Measurements from ENCODE around the gene IGF1R.

The IGF1R gene

DNA sequence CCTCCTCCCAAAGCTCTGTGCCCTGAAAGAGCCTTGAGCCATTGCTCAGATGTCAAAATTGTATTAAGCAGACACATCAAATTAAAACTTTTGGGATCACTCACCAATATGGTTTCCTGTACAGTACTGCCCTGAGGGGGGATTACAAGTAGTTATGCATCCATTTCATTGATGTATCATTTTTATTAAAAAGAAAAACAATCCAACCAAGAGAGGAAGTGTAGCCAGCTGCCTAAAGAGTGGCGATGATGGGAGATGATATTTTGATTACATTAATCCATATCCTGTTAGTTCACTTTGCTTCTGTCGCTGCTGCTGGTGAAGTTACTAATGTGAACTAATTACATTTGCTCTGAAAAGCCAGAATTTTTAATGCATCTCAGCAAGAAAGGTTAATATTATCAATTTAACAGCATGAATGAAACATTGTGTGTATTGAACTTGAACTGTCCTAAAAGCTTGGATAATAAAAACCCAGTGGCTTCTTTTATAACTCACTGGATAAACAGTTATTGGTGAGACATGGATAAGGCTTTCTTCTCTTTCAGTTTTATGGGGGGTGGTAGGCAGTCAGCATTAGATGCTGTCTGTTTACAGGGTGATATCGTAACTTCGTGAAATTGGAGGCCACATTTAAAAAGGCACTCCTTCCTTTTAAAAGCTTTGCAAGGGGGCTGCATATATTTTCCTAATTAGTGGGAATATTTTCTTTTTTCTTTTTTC is 87.7 kb downstream of the IGF1R start:
- in situ Hi-C loops (cut with MboI; ENCODE audit: low pct_unique_long_range_greater_than_20kb, low sequenced_read_pairs): no loop called here
- DNase-seq: no peak

DNA sequence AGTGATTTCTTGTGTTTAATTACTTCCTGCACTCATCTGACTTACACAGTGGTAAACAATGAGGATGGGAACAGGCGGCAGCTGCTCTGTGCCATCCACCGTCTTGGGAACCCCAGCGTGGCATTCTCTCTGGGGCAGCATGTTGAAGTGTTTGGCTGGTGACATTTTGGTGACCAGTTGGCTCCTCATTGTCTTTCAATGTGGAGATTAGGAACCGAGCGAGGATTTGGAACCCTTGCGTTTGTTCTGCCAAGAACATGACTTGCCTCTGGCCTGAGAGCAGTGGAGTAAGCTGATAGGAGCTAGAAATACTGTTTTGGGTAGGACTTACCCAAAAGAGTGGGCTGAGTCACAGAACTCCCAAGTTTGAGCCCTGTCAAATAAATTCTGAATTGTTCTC is 88.8 kb downstream of the IGF1R start:
- in situ Hi-C loops (cut with MboI; ENCODE audit: low pct_unique_long_range_greater_than_20kb, low sequenced_read_pairs): no loop called here
- DNase-seq: no peak

DNA sequence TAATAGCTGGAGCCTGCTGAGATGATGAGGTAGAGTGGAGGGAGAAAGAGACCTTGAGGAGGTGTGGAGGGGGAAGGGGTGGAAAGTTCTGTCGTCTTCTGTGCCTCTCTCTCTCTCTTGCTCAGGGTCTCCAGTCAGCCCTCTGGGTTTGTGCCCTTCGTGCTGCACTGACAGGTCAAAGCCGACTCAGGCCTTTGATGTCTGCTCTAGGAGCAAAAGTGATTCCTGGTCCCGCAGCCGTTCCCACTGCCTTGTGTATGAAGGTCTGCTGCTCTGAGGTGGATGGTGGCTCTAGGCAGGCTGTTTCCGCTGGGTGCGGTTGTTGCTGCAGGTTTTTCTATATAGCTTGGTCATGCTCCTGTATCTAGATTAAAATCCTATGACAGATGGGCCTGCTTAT is 89.4 kb downstream of the IGF1R start:
- in situ Hi-C loops (cut with MboI; ENCODE audit: low pct_unique_long_range_greater_than_20kb, low sequenced_read_pairs): no loop called here
- DNase-seq: no peak

DNA sequence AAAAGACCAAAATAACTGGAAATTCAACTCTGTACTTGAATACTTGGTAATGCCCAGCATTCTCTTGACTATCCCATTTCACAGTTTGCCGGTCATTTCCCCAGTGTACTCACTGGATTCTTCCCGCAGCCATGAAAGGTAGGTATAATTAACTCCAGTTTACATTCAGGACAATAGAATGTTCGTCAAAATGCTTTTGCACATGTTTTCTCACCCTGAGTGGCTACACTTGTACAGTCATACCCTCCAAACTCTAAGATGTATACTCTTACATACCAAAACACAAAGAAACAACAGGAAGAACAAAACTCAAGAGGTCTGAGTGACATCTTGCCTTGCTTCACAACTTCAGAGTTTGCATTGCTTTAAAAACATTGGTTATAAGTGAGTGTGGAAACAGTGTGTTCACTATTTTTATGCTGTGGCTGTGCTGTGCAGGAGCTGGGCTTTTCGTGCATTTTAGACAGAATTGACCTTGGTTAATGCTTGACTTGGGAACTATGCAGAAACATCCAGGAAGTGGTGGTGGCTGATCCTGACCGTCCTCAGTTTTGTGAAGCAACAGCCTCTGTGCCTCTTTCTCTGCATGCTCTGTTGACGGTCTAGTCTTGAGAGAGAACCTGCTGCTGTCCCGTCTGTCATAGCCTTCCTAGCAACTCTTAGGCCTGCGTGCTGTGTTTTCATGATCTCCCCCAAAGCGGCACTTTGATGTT is 90.5 kb downstream of the IGF1R start:
- no peak for DNase-seq
- in situ Hi-C loops (cut with MboI; ENCODE audit: low pct_unique_long_range_greater_than_20kb, low sequenced_read_pairs): no loop called here

DNA sequence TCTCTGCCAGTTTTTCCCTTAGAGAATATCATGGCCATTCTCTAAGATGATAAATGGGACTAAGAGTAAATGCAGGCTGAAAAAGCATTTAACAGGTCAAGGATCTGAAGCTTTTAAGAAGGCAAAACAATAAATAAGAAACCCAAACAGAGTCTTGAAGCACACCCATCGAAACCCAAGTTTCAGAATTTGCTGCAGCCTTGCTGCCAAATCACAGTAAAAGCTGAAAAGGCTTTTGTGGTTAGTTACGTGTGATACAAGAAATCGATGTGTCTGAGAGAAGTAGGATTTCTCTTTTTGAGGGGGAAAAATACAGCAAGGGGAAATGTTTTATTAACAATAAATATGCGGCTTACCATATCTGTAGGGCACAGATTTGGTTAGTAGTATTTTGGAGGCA is 92.0 kb downstream of the IGF1R start:
- DNase-seq: no peak
- in situ Hi-C loops (cut with MboI; ENCODE audit: low pct_unique_long_range_greater_than_20kb, low sequenced_read_pairs): no loop called here

DNA sequence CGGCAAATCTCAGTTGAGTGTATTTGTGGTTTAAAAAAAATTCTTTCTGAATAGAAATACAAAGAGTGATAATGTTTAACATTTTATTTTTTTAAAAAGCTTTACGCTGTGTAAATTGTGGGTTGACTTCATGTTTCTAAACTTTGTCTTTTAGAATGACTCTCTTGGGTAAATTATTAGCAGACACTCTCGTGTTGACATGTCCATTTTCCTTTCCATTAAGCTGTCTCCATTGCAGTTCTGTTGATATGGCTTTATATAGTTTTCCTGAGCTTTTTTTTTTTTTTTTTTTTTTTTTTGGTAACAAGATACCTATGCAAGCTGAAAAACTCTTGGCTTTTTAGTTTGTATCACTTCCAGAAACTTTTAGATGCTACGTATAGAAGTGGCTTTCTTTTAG is 92.6 kb downstream of the IGF1R start:
- no peak for DNase-seq
- in situ Hi-C loops (cut with MboI; ENCODE audit: low pct_unique_long_range_greater_than_20kb, low sequenced_read_pairs): no loop called here

DNA sequence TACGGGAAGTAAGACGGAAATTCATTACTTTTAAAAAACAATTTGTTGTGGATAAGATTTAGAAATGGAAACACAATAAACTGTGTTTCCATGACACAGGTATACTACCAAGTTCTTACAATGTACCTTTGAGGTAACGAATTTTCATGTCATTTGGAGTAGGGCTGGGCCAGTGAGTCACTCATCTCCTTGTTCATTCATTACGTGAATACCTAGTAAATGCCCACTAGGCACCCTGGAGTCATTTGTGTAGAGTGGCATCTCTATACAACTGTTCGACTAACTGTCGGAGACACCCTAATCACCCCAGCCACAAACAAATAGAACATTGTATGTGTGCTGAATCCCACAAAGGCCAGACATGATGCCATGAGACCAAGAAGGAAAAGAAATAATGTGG is 94.8 kb downstream of the IGF1R start:
- in situ Hi-C loops (cut with MboI; ENCODE audit: low pct_unique_long_range_greater_than_20kb, low sequenced_read_pairs): no loop called here
- no peak for DNase-seq

DNA sequence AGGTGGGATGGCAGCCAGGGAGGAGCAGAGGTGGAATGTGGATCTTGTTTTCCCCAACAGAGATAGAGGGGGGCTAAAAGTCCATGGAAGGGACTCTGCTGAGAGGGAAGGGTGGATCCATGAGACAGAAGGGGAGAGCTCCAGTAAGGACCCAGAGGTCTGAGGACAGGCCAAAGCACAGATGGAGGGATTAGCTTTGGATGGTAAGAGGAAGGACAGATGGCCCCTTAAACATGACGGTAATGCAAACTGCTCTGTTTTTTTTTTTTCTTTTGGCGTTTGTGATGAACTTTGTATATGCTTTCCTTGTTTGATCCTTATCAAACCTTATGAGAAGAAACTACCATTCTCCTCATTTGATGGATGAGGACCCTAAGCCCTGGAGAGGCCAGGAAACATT is 96.2 kb downstream of the IGF1R start:
- no peak for DNase-seq
- in situ Hi-C loops (cut with MboI; ENCODE audit: low pct_unique_long_range_greater_than_20kb, low sequenced_read_pairs): no loop called here

DNA sequence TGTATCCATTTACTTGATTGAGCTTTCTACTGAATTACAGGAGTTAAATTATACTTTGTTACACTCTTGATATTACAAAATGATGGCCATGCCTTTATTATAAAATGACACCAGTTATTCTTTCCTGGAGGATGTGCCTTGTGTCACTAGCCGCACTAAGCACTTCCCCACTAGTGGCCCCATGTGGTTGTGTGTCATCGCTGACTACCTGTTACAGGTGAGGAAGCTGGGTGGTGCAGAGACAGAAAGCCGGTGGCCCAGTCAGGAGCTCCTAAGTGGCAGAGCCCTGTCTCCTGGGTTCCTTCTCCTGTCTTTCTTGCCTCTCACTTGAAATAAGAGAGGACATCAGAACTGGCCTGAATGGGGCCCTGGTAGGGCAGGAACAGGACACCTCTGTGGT is 96.8 kb downstream of the IGF1R start:
- no peak for DNase-seq
- in situ Hi-C loops (cut with MboI; ENCODE audit: low pct_unique_long_range_greater_than_20kb, low sequenced_read_pairs): no loop called here

DNA sequence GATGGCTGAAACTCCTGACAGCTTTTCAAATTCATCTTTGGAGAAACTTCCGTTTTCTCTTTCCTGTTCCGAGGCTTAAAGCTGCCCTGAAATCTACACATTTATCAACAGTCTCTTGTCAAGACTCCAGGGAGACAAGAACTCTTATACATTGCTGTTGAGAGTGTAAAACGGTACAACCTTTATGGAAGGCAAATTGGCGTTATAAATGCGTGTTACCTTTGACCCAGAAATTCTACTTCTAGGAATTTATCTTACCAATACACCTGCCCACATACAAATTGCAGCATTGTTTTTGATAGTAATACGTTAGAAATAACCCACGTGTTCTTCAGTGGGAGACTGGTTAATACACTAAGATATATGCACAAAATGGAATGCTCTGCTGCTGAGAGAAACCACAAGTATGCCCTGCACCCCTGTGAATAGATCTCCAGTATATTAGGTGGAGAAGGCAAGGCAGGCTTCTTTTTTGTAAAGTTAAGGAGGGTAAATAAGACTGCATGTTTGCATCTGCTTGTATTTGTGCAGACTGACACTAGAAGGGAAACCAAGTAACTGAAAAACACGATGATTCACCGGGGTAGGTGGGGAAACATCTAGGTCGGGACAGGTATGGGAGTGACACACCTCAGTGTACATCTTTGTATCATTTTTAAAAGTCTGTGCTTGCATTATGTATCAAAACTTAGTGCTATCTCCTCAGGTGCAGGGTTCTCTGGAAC is 97.5 kb downstream of the IGF1R start:
- in situ Hi-C loops (cut with MboI; ENCODE audit: low pct_unique_long_range_greater_than_20kb, low sequenced_read_pairs): no loop called here

DNA sequence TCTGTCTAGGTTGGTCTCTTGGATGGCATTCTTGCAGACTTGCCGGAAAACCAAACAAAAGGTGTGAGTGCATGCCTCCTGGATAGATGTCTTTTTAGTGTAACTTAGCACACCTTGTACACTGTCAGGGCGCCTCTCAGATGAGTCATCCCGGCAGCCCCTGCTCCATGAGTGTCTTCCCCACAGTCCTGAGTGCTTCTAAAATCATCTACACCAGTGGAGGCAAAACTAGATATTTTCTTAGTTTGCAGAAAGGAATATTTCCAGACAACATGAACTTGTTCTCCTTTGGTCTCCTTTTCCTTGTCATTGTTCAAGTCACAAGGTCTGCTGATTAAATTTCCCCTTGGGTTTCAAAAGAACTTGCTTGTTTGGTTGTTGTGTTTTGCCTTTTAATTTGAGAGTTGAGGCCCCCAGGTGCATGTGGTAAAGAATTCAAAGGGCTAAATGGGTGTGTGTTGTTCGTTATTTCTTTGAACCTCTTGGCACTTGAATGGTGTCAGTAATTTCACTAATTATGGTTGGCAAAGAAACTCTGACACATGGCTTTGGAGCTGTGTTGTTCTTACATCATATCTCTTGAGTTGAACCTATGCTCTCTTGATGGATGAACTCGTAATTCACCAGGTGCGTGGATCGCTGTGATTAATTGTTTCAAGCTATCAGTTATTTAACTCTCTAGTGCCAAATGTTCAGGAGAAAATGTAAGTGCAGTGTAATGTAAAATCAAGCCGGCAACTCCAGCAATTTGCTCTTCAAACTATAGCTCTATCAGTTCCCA is 98.2 kb downstream of the IGF1R start:
- DNase-seq: no peak
- in situ Hi-C loops (cut with MboI; ENCODE audit: low pct_unique_long_range_greater_than_20kb, low sequenced_read_pairs): no loop called here

More for the DNA sequence above, 97.5 kb downstream of the IGF1R start:
- peak; percentile 57 for DNase-seq

DNA sequence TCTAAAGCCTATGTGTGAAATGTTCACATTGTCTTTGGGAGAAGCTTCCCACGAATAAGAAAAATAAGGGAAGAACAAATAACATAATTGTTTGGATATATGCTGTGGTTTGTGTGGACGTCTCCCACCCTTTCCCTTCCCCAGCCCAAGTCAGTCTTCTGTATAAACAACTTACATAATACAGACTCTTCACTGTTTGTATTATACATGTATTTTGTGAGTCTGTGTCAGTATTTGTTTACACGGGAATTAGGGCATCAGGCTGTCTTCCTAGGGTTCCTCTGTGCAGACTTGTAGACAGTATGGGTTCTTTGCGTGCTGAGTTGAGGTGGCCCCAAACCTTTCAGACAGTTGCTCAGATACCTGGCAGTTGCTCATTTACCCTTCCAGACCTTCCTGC is 103.4 kb downstream of the IGF1R start:
- no peak for DNase-seq
- in situ Hi-C loops (cut with MboI; ENCODE audit: low pct_unique_long_range_greater_than_20kb, low sequenced_read_pairs): no loop called here

DNA sequence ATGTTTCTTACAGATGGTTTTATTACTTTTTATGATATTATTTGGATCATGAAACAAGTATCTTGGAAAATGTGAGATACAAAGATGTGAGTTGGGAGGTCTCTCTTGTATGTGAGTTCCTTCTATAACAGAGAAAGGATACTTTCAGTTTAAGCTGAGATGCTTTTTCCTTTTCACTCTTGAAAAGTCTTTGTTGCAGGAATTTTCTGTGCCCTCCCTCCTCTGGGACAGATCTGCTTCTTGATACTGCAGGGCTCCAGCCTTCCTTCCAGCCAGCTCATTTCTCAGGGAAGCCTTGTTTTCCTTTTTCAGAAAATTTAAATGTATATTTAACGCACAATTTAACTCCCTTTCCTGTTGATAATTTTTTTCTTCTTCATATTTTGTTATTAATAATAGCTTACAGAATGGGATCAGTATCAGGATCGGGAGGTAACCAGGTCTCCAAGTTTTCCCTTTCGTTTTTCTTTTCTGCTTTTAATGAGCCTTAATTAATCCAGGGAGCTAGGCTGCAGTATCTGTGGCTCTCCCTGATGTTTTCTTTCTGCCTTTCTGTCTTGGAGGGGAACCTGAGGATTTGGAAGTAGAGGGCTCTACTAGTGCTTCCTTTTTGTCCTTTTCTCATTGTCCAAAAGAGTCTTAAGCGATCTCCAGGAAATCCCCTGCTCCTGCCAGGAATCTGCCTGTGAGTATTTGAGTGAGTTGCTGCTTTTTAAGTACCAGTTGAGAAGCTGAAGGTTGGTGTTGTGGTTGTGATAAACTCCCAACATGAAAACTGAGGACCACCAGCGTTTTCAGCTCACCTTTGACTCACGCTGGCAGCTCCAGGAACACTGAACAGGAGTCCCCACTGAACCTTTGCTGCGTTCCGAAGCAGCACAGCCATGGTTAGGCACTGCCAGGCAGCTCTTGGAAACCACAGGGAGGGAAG is 105.7 kb downstream of the IGF1R start:
- DNase-seq: peak; percentile 48
- in situ Hi-C loops (cut with MboI; ENCODE audit: low pct_unique_long_range_greater_than_20kb, low sequenced_read_pairs): no loop called here

DNA sequence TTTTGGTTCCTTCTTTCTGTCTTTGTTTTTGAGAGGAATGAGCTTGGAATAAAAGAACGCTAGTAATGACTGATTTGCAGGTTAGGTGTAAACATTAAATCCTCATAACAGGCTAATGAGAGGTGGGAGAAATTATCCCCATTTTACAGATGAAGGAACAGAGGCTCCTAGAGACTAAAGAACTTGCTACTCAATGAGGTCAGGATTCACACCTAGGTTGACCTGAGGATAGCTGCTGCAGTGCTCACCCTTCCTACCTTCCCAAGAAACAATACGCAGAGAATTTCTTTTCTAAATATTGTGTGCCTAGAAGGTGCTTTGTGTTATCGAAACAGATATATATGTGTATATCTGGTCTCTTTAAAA is 106.3 kb downstream of the IGF1R start:
- DNase-seq: no peak
- in situ Hi-C loops (cut with MboI; ENCODE audit: low pct_unique_long_range_greater_than_20kb, low sequenced_read_pairs): no loop called here

DNA sequence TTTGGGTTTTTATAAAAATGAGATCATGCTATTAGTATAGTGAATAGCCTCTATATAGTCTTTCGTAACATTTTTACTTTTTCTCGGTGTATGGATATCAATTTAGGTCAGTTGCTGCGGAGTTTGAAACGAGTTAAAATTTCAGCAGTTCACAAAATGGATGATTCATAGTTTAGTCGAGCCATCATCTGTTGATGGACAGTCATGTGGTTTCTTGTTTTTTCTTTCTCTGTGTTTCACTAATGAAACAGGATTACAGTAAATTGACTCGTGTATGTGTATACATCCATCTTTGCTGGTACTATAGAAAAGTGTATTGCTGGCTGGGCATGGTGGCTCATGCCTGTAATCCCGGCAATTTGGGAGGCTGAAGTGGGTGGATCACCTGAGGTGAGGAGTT is 106.8 kb downstream of the IGF1R start:
- in situ Hi-C loops (cut with MboI; ENCODE audit: low pct_unique_long_range_greater_than_20kb, low sequenced_read_pairs): no loop called here
- no peak for DNase-seq

DNA sequence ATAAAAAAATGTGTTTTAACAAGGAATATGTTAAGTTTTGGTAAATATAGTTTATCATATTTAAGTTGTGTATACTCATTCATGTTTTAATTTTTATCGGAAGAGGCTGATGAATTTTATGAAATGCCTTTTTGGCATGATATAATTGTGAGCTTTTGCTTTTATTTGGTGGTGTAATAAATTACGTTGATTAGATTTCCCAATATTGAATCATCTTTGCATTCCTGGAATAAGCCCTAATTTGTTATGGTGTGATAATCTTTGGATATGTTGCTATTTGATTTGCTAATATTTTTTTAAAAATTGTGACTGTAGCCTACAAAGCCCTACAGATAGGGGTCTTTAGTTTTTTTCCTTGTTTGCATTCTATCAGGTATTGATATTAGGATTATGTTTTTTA is 107.4 kb downstream of the IGF1R start:
- in situ Hi-C loops (cut with MboI; ENCODE audit: low pct_unique_long_range_greater_than_20kb, low sequenced_read_pairs): no loop called here
- no peak for DNase-seq

DNA sequence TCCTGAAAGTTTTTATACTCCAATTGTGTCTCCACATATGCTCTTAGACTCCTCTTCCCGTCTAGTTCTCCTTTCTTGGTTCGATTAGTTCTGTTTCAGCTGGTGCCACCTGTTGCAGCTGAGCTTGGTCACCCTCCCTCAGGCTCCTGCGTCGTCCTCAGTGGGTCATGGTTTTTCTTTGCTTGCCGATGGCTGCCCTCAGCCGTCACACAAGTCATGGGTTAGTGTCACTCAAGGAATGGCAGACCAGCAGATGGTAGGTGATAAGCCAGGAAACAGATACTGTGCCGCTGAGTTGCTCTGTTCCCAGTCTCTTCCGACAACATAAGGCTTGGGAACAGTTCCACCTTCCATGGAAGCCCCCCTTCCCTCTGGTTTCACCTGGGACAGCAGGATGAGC is 109.9 kb downstream of the IGF1R start:
- in situ Hi-C loops (cut with MboI; ENCODE audit: low pct_unique_long_range_greater_than_20kb, low sequenced_read_pairs): no loop called here
- no peak for DNase-seq

DNA sequence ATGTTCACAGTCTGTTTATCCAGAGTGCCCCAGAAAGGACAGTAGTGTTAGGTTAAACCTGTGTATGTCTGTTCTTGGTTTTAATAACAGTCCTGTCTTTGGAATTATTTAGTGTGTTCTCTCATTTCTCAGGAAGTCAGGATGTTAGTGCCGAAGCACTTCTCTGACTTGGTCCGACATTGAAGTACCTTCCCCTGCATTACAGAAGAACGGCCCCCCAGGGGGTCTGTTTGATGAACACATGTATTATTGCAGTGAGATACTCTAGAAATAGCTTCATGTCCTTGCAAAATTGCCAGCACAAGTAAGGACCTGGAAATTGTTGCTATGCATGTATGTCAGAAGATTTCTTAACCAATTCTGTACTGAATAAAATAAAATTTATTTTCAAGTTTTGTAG is 110.9 kb downstream of the IGF1R start:
- in situ Hi-C loops (cut with MboI; ENCODE audit: low pct_unique_long_range_greater_than_20kb, low sequenced_read_pairs): no loop called here
- DNase-seq: no peak
